ENCODE measurements around the gene CAPN15. TPM values are rescaled to one million over a fixed set of nuclear protein-coding genes. Genes with fewer than 3 reads are reported as not detected.

CAPN15 gene
- total RNA-seq, 1 experiment from 2014 or later, result 87.5 TPM

DNA sequence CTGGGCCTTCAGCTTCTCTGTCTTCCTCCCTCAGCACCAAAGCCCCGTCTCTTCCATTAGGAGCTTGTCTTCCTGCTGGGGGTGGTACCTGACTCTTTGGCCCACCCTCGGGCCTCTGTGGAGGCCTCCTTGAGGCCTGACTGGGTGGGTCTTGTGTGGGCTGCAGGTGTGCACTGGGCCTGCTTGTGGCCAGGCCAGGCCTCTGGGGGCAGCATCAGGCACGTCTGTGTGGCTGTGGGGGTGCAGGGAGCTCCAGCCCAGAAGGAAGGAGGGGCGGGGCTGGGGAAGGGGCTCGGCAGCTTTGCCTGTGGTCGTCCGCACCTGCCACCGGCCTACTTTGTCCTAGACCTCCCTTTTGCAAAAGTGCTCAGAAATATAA lies 49.3 kb downstream of the CAPN15 start:
- H3K36me3 ChIP-seq (replicated peaks; ENCODE audit: control insufficient read depth, insufficient read depth, low read length), result peaks cover 3% of the 10 kb centered on the region; the same call in 1 of the 2 replicates
- H3K27me3 ChIP-seq (ENCODE audit: control insufficient read depth, insufficient read depth, low read length), result no peaks in the 10 kb centered on the region
- peak; percentile 91 for DNase-seq
- no peak overlapping the region for H3K4me3 ChIP-seq (ENCODE audit: insufficient read depth, low read depth, low read length)

DNA sequence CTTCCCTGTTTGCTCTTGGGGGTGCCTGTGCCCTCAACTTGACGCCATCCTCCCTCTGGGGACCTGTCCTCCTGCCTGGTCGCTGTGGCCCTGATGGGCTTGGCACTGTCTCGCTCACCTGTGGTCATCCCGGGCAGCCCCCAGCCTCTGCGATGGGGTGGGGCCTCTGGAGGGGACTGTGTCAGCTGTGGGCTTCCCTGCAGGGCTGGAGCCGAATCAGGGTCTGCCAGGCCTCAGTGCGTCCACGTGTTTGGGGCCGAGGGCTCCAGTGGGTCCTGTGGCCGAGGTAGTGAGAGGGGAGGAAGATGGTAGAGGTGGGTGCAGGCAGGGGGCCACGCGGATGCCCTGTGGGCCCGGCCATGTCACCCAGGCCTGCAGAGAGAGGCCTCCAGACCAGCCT lies 50.3 kb downstream of the CAPN15 start:
- Histone ChIP-seq H3K27me3 (ENCODE audit: control insufficient read depth, insufficient read depth, low read length) (no peaks in the 10 kb centered on the region), H3K4me3 (ENCODE audit: insufficient read depth, low read depth, low read length) (no peak overlapping the region), H3K36me3 (replicated peaks; ENCODE audit: control insufficient read depth, insufficient read depth, low read length) (peaks cover 3% of the 10 kb centered on the region; the same call in 1 of the 2 replicates)
- DNase-seq, result no peak

DNA sequence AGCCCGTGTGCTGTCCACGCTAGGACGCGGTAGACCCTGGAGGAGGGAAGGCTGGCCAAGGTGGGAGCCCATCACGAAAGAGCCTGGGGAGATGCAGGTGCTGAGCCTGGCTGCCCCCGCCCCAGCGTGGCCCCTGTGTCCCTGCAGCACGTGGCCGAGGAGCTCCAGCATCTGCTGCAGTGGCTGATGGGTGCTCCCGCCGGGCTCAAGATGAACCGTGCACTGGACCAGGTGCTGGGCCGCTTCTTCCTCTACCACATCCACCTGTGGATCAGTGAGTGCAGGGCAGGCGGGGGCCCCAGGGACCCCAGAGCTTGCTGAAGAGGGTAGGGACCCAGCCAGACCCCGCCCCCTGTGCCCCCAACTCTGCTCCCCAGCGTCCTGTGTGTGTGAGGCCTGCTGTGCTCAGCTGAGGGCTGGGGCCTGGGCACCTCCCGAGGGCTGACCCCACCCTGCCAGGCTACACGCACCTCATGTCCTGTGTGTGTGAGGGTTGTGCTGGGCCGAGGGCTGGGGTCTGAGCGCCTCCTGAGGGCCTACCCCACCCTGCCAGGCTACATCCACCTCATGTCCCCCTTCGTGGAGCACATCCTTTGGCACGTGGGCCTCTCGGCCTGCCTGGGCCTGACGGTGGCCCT lies 50.8 kb downstream of the CAPN15 start:
- Histone ChIP-seq H3K27me3 (ENCODE audit: control insufficient read depth, insufficient read depth, low read length) (no peaks in the 10 kb centered on the region), H3K36me3 (replicated peaks; ENCODE audit: control insufficient read depth, insufficient read depth, low read length) (peaks cover 3% of the 10 kb centered on the region; the same call in 1 of the 2 replicates), H3K4me3 (ENCODE audit: insufficient read depth, low read depth, low read length) (no peak overlapping the region)
- no peak for DNase-seq

DNA sequence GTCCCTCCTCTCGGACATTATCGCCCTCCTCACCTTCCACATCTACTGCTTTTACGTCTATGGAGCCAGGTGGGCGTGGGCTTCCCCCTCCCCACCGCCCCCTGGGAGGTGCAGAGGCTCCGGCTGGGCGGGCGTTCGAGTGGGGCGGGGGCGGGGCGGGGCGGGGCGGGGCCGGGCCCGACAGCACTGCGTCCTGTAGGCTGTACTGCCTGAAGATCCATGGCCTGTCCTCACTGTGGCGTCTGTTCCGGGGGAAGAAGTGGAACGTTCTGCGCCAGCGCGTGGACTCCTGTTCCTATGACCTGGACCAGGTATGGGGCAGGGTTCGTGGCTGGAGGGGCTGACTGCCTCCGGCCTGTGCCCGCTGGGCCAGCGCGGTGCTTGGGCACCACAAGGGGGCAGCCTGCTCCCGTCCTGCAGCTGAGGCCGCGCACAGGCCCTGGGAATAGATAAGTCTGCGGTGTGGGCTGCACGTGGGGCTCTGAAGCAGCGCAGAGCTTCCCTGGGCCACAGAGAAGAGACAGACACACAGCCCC lies 51.4 kb downstream of the CAPN15 start:
- Histone ChIP-seq H3K4me3 (ENCODE audit: insufficient read depth, low read depth, low read length) (peak overlapping the region; percentile 40; the same call in 1 of the 2 replicates), H3K36me3 (replicated peaks; ENCODE audit: control insufficient read depth, insufficient read depth, low read length) (peaks cover 3% of the 10 kb centered on the region; the same call in 1 of the 2 replicates), H3K27me3 (ENCODE audit: control insufficient read depth, insufficient read depth, low read length) (no peaks in the 10 kb centered on the region)
- DNase-seq, result peak; percentile 96

DNA sequence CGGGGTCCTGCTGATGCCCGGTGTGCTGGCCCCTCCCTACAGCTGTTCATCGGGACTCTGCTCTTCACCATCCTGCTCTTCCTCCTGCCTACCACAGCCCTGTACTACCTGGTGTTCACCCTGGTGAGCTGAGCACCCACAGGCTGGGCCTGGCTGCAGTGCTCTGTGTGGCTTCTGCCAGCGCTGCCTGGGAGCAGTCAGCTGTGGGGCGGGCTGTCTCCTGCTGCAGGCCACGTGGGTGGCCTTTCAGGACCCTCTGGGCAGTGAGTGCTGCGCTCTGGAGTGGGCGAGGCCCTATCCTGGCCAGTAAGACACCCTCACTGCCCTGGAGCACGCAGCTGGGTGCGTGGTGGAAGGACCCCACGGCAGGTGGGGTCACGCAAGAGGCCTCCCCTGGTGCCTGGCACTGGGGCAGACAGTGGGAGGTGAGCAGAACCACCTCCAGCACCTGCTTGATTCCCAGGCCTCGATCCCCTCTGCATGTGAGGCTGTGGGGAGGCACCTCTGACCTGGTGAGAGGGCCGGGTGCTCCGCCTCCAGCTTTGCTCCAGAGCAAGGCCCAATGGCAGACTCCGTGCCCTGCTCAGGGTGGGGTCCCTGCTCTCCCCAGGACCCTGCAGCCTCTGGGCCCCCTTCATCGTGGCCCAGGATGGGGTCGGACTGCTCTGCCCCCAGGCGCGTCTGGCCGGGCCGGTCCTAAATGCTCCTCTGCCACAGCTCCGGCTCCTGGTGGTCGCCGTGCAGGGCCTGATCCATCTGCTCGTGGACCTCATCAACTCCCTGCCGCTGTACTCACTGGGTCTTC lies 52.8 kb downstream of the CAPN15 start:
- H3K36me3 ChIP-seq (replicated peaks; ENCODE audit: control insufficient read depth, insufficient read depth, low read length), result no peaks in the 10 kb centered on the region
- no peak overlapping the region for H3K4me3 ChIP-seq (ENCODE audit: insufficient read depth, low read depth, low read length)
- no peak for DNase-seq
- H3K27me3 ChIP-seq (ENCODE audit: control insufficient read depth, insufficient read depth, low read length), result peaks cover 2% of the 10 kb centered on the region; the same call in 1 of the 2 replicates

DNA sequence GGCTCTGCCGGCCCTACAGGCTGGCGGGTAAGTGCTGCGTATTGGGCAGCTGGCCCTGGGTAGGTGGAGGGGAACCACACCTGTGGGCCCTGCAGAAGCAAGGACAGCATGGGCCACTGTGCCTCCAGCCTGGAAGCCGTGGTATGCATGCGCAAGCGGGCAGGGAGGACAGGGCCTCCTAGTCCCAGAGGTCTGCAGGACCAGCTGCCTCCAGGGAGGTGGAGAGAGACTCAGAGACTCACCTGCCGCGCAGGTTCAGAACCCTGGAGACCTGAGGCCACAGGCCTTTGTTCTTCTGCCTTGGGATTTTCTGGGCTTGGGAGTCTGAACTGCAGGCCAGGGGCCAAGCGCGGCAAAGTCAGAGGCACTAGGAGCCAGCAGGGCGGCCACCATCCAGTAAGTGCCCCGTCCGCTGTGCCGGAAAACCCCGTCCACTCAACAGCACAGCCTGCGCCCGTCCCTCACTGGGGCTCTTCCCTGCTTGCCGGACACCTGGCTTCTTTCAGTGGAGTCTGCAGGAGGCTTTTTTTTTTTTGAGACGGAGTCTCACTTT lies 53.5 kb downstream of the CAPN15 start:
- H3K36me3 ChIP-seq (replicated peaks; ENCODE audit: control insufficient read depth, insufficient read depth, low read length), result no peaks in the 10 kb centered on the region
- peaks cover 3% of the 10 kb centered on the region; the same call in 1 of the 2 replicates for H3K27me3 ChIP-seq (ENCODE audit: control insufficient read depth, insufficient read depth, low read length)
- no peak for DNase-seq
- H3K4me3 ChIP-seq (ENCODE audit: insufficient read depth, low read depth, low read length), result no peak overlapping the region

DNA sequence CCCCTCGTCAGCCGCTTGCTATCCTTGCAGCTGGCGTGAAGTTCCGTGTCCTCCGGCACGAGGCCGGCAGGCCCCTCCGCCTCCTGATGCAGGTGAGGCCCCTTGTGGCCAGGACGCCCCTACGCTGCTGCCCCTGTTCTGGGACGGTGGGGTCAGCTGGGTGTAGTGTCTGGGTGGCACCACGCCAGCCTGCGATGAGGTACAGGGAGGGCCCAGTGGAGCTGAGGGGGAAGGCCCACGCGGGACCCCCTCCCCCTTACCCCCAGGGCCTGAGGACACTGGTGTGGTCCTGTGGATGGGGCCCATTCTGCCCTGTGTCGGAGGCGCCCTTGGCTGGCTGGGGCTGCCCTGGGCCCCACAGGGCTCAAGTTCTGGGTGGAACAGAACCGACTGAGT lies 54.7 kb downstream of the CAPN15 start:
- no peak overlapping the region for H3K4me3 ChIP-seq (ENCODE audit: insufficient read depth, low read depth, low read length)
- H3K36me3 ChIP-seq (replicated peaks; ENCODE audit: control insufficient read depth, insufficient read depth, low read length), result no peaks in the 10 kb centered on the region
- H3K27me3 ChIP-seq (ENCODE audit: control insufficient read depth, insufficient read depth, low read length), result peaks cover 8% of the 10 kb centered on the region
- DNase-seq, result peak; percentile 78

DNA sequence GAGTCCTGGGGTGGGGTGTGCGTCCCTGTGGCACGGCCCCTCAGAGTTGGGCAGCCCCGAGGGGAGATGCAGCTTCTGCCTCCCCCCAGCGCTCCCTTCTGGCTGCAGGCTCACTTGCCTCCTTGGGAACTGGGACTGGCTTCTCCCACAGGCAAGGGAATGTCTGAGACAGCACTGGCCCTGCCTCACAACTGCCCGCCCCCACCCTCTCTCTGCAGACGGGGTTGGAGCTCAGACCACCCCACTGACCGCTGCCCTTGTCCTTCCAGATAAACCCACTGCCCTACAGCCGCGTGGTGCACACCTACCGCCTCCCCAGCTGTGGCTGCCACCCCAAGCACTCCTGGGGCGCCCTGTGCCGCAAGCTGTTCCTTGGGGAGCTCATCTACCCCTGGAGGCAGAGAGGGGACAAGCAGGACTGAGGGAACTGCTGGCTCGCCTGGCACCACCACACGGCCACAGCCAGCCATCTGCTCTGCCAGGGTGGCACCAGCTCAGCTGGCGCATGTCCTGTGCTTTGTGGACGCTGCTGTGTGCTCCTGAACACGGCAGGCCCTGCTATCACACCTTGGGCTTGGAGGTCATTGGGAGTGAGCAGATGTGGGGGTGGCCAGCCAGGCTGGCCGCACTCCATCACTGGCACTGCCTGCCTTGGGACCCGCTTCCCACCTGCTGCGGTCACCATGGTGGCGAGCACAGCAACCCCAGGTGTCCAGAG lies 55.3 kb downstream of the CAPN15 start:
- no peaks in the 10 kb centered on the region; the same call in 1 of the 2 replicates for H3K36me3 ChIP-seq (replicated peaks; ENCODE audit: control insufficient read depth, insufficient read depth, low read length)
- DNase-seq, result peak; percentile 81
- no peak overlapping the region for H3K4me3 ChIP-seq (ENCODE audit: insufficient read depth, low read depth, low read length)
- H3K27me3 ChIP-seq (ENCODE audit: control insufficient read depth, insufficient read depth, low read length), result peaks cover 8% of the 10 kb centered on the region

DNA sequence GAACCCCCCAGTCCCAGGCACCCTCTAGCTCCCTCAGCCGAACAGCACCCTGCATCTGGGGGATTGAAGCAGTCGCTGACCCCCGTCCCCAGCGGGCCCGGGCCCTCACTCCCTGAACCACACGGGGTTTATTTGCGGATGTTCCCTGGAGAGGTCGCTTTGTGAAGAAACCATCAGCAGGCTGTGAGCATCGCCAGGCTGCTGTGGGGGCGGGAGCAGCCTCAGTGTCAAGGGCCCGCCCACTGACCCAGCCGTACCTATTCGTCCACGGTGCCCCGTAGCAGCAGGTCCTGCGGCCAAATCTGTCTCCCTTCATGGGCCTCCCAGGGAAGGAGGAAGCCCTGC lies 55.9 kb downstream of the CAPN15 start:
- H3K4me3 ChIP-seq (ENCODE audit: insufficient read depth, low read depth, low read length), result peak overlapping the region; percentile 14; the same call in 1 of the 2 replicates
- peaks cover 8% of the 10 kb centered on the region for H3K27me3 ChIP-seq (ENCODE audit: control insufficient read depth, insufficient read depth, low read length)
- DNase-seq, result peak; percentile 96
- no peaks in the 10 kb centered on the region; the same call in 1 of the 2 replicates for H3K36me3 ChIP-seq (replicated peaks; ENCODE audit: control insufficient read depth, insufficient read depth, low read length)

DNA sequence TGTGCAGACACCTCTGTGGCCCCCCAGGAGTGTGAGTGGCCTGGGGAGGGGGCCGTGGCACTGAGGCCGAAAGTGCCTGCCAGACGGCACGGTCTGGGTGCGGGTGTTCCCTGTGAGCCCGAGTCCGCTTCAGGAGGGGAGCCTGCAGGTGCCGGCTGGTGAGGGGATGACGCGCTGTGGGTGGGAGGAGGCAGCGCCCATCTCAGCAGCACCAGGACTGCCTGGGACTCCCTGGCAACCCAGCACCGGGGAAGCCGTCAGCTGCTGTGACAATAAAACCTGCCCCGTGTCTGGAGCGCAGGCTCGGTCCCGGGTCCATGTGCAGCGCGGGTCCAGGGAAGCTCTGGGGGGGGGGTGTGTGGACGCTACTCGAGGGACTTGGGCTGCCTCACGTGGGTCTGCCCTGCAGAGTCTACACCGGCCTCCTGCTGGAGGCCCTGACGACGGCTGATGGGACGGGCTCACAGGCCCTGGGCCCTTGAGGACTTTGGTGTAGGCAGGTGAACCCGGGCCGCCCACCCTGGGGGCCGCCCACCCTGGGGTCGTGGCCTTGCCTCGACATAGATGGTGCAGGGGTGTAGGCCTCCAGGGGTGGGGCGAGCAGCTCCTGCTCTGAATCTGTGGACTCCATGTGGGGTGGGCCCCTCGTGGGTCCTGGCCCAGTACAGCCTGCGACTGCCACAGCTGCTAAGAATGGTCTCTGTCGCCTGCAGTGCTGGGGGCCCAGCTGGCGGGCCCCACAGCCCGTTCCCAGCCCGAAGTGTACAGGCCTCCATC lies 56.5 kb downstream of the CAPN15 start:
- Histone ChIP-seq H3K4me3 (ENCODE audit: insufficient read depth, low read depth, low read length) (peak overlapping the region; percentile 14; the same call in 1 of the 2 replicates), H3K36me3 (replicated peaks; ENCODE audit: control insufficient read depth, insufficient read depth, low read length) (no peaks in the 10 kb centered on the region; the same call in 1 of the 2 replicates), H3K27me3 (ENCODE audit: control insufficient read depth, insufficient read depth, low read length) (peaks cover 8% of the 10 kb centered on the region)
- peak; percentile 89 for DNase-seq

DNA sequence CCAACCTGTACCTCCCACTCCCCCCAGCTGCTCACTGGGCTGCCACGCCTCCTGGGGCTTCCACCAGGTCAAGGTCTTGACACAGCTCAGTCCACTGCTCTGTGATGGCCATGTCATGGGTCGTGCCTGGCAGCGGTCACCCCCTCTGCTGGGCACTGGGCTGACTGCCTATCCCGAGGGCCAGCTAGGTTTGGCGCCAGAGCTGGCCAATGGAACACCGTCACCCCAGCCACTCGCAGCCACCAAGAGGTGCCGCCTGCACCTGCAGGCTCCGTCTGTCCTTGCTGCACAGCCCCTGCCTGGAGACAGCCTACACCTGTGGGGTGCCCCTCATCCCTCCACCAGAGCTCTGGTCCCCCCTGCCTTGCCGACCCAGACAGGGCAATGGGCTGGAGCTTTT lies 57.8 kb downstream of the CAPN15 start:
- peak; percentile 83 for DNase-seq
- Histone ChIP-seq H3K36me3 (replicated peaks; ENCODE audit: control insufficient read depth, insufficient read depth, low read length) (no peaks in the 10 kb centered on the region; the same call in 1 of the 2 replicates), H3K27me3 (ENCODE audit: control insufficient read depth, insufficient read depth, low read length) (peaks cover 8% of the 10 kb centered on the region), H3K4me3 (ENCODE audit: insufficient read depth, low read depth, low read length) (no peak overlapping the region)

DNA sequence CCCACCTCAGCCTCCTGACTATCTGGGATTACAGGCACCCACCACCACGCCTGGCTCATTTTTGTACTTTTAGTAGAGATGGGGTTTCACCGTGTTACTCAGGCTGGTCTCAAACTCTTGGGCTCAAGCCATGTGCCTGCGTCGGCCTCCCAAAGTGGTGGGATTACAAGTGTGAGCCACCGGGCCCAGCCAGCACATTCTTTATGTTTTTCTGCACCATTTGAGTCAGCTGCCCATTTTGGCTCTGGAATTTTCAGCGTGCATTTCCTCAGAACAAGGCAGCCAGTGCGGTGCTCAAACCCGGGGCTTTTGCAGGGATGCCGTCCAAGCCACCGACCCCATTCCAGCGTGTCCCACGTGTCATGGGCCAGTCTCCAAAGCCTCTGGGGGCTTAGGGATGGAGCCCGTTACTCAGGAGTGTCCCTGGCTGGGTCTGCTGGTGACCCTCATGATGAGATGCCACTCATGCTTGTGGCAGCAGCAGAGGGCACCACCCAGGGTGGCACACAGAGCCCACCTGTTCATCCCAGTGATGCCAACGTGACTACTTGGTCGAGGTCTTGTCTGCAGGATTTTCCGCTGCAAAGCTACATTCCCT lies 58.6 kb downstream of the CAPN15 start:
- Histone ChIP-seq H3K27me3 (ENCODE audit: control insufficient read depth, insufficient read depth, low read length) (peaks cover 14% of the 10 kb centered on the region), H3K4me3 (ENCODE audit: insufficient read depth, low read depth, low read length) (no peak overlapping the region), H3K36me3 (replicated peaks; ENCODE audit: control insufficient read depth, insufficient read depth, low read length) (no peaks in the 10 kb centered on the region; the same call in 1 of the 2 replicates)
- no peak for DNase-seq

All from H7 (cell line).